Putamen (tissue), 1 donor: Measurements from ENCODE around the gene DES.

Experiments used
- DNase-seq: peaks from one replicate; pipeline ENCODE4 v3.0.0-alpha.2; 2016; ENCODE audit warnings: low spot score

The DES gene

GRCh38 chr2:219420687-219421086 is 2.5 kb downstream of the DES start:
- DNase-seq = no peak

- no peak for DNase-seq
Observed at GRCh38 chr2:219421323-219421722, 3.1 kb downstream of the DES start.

- DNase-seq = no peak
Observed at GRCh38 chr2:219422952-219423534, 4.9 kb downstream of the DES start.

GRCh38 chr2:219423652-219424377 is 5.6 kb downstream of the DES start:
- no peak for DNase-seq

- no peak for DNase-seq
Observed at GRCh38 chr2:219425238-219426067, 7.3 kb downstream of the DES start.

GRCh38 chr2:219426068-219426443 is 7.9 kb downstream of the DES start:
- no peak for DNase-seq

- no peak for DNase-seq
Observed at GRCh38 chr2:219426534-219427136, 8.5 kb downstream of the DES start.

GRCh38 chr2:219428469-219428868 is 10.3 kb downstream of the DES start:
- no peak for DNase-seq

- no peak for DNase-seq
Observed at GRCh38 chr2:219429958-219430606, 11.9 kb downstream of the DES start.

GRCh38 chr2:219430633-219431615 is 12.7 kb downstream of the DES start:
- DNase-seq = peak; percentile 14

- DNase-seq = no peak
Observed at GRCh38 chr2:219433666-219434467, 15.7 kb downstream of the DES start.

GRCh38 chr2:219434468-219434717 is 16.2 kb downstream of the DES start:
- no peak for DNase-seq

GRCh38 chr2:219434718-219435525 is 16.7 kb downstream of the DES start, which contains the start of gene SPEG:
Gene SPEG, plus strand, starts transcription at chr2:219434843. Its CDS starts 135 bp downstream, at chr2:219434978.
- no peak for DNase-seq

- no peak for DNase-seq
Observed at GRCh38 chr2:219435701-219436100, 17.5 kb downstream of the DES start.

- no peak for DNase-seq
Observed at GRCh38 chr2:219436491-219436890, 18.3 kb downstream of the DES start.

- DNase-seq = no peak
Observed at GRCh38 chr2:219437141-219437540, 19.0 kb downstream of the DES start.

- DNase-seq = no peak
Observed at GRCh38 chr2:219437690-219438206, 19.6 kb downstream of the DES start.

GRCh38 chr2:219438453-219438852 is 20.3 kb downstream of the DES start:
- no peak for DNase-seq

GRCh38 chr2:219439506-219439905 is 21.3 kb downstream of the DES start:
- DNase-seq = no peak
